ENCODE measurements around the gene SORCS2. TPM values are rescaled to one million over a fixed set of nuclear protein-coding genes. Genes with fewer than 3 reads are reported as not detected.

Gene SORCS2
- total and polyA plus RNA-seq, 2 of the 4 experiments (the other 2 are of a cell fraction): 0.36 to 0.62 TPM

- H2AK9ac ChIP-seq (replicated peaks; ENCODE audit: low read depth, low read length, poor library complexity): no peak overlapping the region
- in situ Hi-C loops (cut with MboI; ENCODE audit: low sequenced_read_pairs): no loop called here
- no peak overlapping the region for H4K5ac ChIP-seq (ENCODE audit: low read depth, low read length)
- DNase-seq (no peak), ATAC-seq (ENCODE audit: low read depth) (no peak)
- no TSS peak for BruUV-seq (replicated peaks)
- TF ChIP-seq, protein P1, sequence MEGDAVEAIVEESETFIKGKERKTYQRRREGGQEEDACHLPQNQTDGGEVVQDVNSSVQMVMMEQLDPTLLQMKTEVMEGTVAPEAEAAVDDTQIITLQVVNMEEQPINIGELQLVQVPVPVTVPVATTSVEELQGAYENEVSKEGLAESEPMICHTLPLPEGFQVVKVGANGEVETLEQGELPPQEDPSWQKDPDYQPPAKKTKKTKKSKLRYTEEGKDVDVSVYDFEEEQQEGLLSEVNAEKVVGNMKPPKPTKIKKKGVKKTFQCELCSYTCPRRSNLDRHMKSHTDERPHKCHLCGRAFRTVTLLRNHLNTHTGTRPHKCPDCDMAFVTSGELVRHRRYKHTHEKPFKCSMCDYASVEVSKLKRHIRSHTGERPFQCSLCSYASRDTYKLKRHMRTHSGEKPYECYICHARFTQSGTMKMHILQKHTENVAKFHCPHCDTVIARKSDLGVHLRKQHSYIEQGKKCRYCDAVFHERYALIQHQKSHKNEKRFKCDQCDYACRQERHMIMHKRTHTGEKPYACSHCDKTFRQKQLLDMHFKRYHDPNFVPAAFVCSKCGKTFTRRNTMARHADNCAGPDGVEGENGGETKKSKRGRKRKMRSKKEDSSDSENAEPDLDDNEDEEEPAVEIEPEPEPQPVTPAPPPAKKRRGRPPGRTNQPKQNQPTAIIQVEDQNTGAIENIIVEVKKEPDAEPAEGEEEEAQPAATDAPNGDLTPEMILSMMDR (conservative IDR thresholded peaks at IDR 0.05; ENCODE audit: low read depth, low read length): no peak
- TF ChIP-seq ELK1 (IDR thresholded peaks at IDR 0.05; ENCODE audit: borderline replicate concordance, low read depth, low read length): no peak
- no peak for TF ChIP-seq POLR2A (IDR thresholded peaks at IDR 0.05; ENCODE audit: low read depth, low read length)
- no peak for TF ChIP-seq RAD21 (IDR thresholded peaks at IDR 0.05; ENCODE audit: low read length)
- TF ChIP-seq RCOR1 (IDR thresholded peaks at IDR 0.05; ENCODE audit: insufficient replicate concordance, low read length): no peak
- no peak for TF ChIP-seq CEBPB (IDR thresholded peaks at IDR 0.05; ENCODE audit: low read depth, low read length)
- ChIA-PET POLR2A (ENCODE audit: unreplicated experiment) (no interaction called here), CTCF (no interaction called here)
- no peak overlapping the region for H4K91ac ChIP-seq (ENCODE audit: insufficient read depth, low read depth, low read length)
- no peak overlapping the region for H3K4ac ChIP-seq (ENCODE audit: low read depth, low read length)
- H3K4me2 ChIP-seq (ENCODE audit: low read depth, low read length): no peak overlapping the region
- H3K18ac ChIP-seq (ENCODE audit: low read depth, low read length): no peak overlapping the region
- no peaks in the 10 kb centered on the region for H3K36me3 ChIP-seq (ENCODE audit: control insufficient read depth, insufficient read depth, low read length)
- H3K9me3 ChIP-seq (ENCODE audit: control insufficient read depth, insufficient read depth, low read length): no peaks in the 10 kb centered on the region
- H2BK15ac ChIP-seq (ENCODE audit: low read depth, low read length): no peak overlapping the region
- no peaks in the 10 kb centered on the region for H3K79me1 ChIP-seq (ENCODE audit: low read depth in 1 of 2, low read length in 2 of 2)
- dilution Hi-C loops (cut with HindIII; ENCODE audit: low sequenced_read_pairs, unreplicated experiment): no loop called here
- no peak overlapping the region for H3K27ac ChIP-seq (ENCODE audit: insufficient read depth, low read length)
- no peak overlapping the region for H2BK5ac ChIP-seq (ENCODE audit: low read depth, low read length, poor library complexity, severe bottlenecking)
- no peak overlapping the region for H2BK120ac ChIP-seq (ENCODE audit: low read depth, low read length)
- no peak overlapping the region for H3K56ac ChIP-seq (ENCODE audit: extremely low read depth, insufficient read depth, low read length)
- no peak overlapping the region for H3K23ac ChIP-seq (ENCODE audit: low read depth, low read length)
- no peak overlapping the region for H4K8ac ChIP-seq (ENCODE audit: low read depth in 2 of 2, low read length in 2 of 2)
- H3K9me1 ChIP-seq (ENCODE audit: insufficient read depth, low read length): no peaks in the 10 kb centered on the region
- no peaks in the 10 kb centered on the region for H3K4me1 ChIP-seq (ENCODE audit: control insufficient read depth, insufficient read depth, low read length)
- 100% methylated on average over 1 of the region's 4 CpGs; no CpG with 5 or more reads in 1 of the 2 experiments for WGBS, 2 experiments (ENCODE audit: extremely low coverage in 2 of 2, insufficient read length in 1 of 2)
- H4K20me1 ChIP-seq (ENCODE audit: insufficient read depth, low read length): no peaks in the 10 kb centered on the region
- no peak overlapping the region for H2AFZ ChIP-seq (replicated peaks; ENCODE audit: low read length, poor library complexity)
- intact Hi-C loops (cut with micrococcal nuclease): no loop called here
- no peak overlapping the region for H3K4me3 ChIP-seq (ENCODE audit: insufficient read depth, low read depth, low read length)
- H2AK5ac ChIP-seq (ENCODE audit: low read depth, low read length): no peak overlapping the region
- no peak overlapping the region for H3K14ac ChIP-seq (replicated peaks; ENCODE audit: low read depth, low read length)
- no peak overlapping the region for H2BK20ac ChIP-seq (ENCODE audit: low read depth, low read length)
- no peak overlapping the region for H3K9ac ChIP-seq (ENCODE audit: low read depth, low read length)
- H3K27me3 ChIP-seq (ENCODE audit: control insufficient read depth, insufficient read depth, low read length): peaks cover 29% of the 10 kb centered on the region
Observed at GRCh38 chr4:7224001-7224400, 31.7 kb downstream of the SORCS2 start.
